ENCODE measurements around the gene MEFV.

- no peak for TF ChIP-seq CTCF (CRISPR knock-in tag; IDR thresholded peaks at IDR 0.05)
- no peak for TF ChIP-seq SP5 (CRISPR knock-in tag; IDR thresholded peaks at IDR 0.05; ENCODE audit: borderline replicate concordance, low read depth)
- TF ChIP-seq NFE2L2 (IDR thresholded peaks at IDR 0.05; ENCODE audit: low read length) = no peak
- TF ChIP-seq ZC3H13 (CRISPR knock-in tag; IDR thresholded peaks at IDR 0.05) = no peak
- TF ChIP-seq TBP (CRISPR knock-in tag; IDR thresholded peaks at IDR 0.05) = no peak
- no peak for TF ChIP-seq ZNF530 (CRISPR knock-in tag; IDR thresholded peaks at IDR 0.05; ENCODE audit: low read depth)
These were observed 20.4 kb downstream of the MEFV start for GRCh38 chr16:3235856-3236669.
